Stomach (tissue), 4 donors: ENCODE data around the gene PLPP4.

ENCODE experiments used
- CTCF ChIP-seq, 7 experiments: fragments of 450-650 bp in 4 of 7; fragments of 200-600 bp in 3 of 7; sonication (generic) in 3 of 7; IDR thresholded peaks; one replicate each; pipeline ENCODE4 v1.5.1; 2016 to 2019; ENCODE audit warnings: antibody characterized with exemption in 7 of 7, control low read depth in 2 of 7, mild to moderate bottlenecking in 1 of 7
- EP300 ChIP-seq: sonication (generic); formaldehyde crosslinking; IDR thresholded peaks from one replicate; pipeline ENCODE4 v1.6.1; 2017; ENCODE audit warnings: antibody characterized with exemption
- POLR2A ChIP-seq, 4 donors: fragments of 450-650 bp; IDR thresholded peaks; one replicate each; pipeline ENCODE4 v1.6.1; 2016; ENCODE audit warnings: antibody characterized with exemption in 4 of 4, control low read depth in 2 of 4, mild to moderate bottlenecking in 1 of 4, moderate library complexity in 1 of 4
- POLR2AphosphoS5 ChIP-seq, 3 donors: sonication (generic); formaldehyde crosslinking; IDR thresholded peaks; one replicate each; pipeline ENCODE4 v1.6.1; 2016; ENCODE audit warnings: antibody characterized with exemption in 3 of 3

GRCh38 chr10:120421250-120421649, 35.8 kb upstream of the PLPP4 start:
- TF ChIP-seq CTCF (IDR thresholded peaks at IDR 0.05) (no peak), EP300 (no peak), POLR2A (IDR thresholded peaks at IDR 0.05) (no peak), POLR2AphosphoS5 (IDR thresholded peaks at IDR 0.05) (no peak)
